Activated T-cell treated with anti-CD3 and anti-CD28 coated beads, Interleukin-2, amount 50 U/mL, for 24 hours (primary cell): Measurements from ENCODE around the gene OR2W1.

ENCODE experiments used
- DNase-seq: peaks from one replicate; pipeline ENCODE4 v3.0.0-alpha.2; 2020
- H3K27ac Mint-ChIP-seq: 2 replicates; pipeline ENCODE4 v1.8.0; 2020; ENCODE audit warnings: mild to moderate bottlenecking, mixed read lengths
- H3K27me3 Mint-ChIP-seq: 2 replicates; pipeline ENCODE4 v1.8.0; 2020; ENCODE audit warnings: mixed read lengths
- H3K36me3 Mint-ChIP-seq: 2 replicates; pipeline ENCODE4 v1.8.0; 2020; ENCODE audit warnings: low read depth, mixed read lengths
- H3K4me1 Mint-ChIP-seq: 2 replicates; pipeline ENCODE4 v1.8.0; 2020; ENCODE audit warnings: low read depth, mixed read lengths
- H3K4me3 Mint-ChIP-seq: 2 replicates; pipeline ENCODE4 v1.8.0; 2020; ENCODE audit warnings: mild to moderate bottlenecking, moderate library complexity, mixed read lengths
- H3K9me3 Mint-ChIP-seq: 2 replicates; pipeline ENCODE4 v1.8.0; 2020; ENCODE audit warnings: mixed read lengths

Gene OR2W1

DNA sequence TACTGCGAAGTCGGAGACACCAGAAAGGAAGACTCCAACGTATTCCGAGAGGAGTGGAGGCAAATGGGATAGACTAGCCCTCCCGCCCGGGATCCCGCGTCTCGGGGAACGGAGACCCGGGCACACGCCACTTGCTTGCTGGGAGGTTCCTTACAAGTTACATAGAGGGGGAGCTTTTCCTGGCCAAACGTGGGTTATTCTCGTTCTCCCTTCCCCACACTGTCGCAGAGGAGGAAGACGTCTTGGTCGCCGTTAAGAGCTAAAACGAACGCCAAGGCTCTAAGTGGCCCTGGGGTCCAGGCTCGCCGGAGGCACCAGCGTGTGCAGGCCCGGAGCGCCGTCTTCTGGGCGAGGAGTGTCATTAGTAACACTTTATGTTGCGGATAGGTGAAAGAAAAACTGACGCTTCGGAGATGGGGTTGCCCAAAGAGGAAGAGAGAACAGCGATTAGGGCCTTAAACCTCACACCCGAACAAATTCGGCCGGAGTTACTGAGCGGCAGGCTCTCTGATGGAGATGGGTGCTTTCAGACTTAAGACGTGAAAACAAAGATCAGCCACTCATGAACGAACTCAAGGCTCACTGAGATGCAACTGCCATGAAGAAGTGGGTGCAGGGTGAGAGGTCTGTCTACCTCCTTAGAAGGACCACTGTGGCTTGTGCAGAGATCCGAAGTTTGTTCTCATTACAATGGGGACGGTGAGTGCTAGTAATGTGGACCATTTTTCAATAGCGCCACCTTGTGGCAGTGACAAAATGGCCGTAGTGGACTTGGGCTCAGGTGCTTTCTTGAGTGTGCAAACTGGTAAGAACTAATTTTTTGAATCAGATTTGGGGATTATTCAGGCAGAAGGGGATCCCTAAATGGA is 28.2 kb downstream of the OR2W1 start:
- peak overlapping the region; percentile 71 for H3K27ac Mint-ChIP-seq
- DNase-seq, result peak; percentile 85
- H3K4me3 Mint-ChIP-seq, result peak overlapping the region; percentile 80
- H3K9me3 Mint-ChIP-seq, result no peaks in the 10 kb centered on the region
- peaks cover 18% of the 10 kb centered on the region for H3K4me1 Mint-ChIP-seq
- H3K36me3 Mint-ChIP-seq, result no peaks in the 10 kb centered on the region
- H3K27me3 Mint-ChIP-seq, result peaks cover 38% of the 10 kb centered on the region

DNA sequence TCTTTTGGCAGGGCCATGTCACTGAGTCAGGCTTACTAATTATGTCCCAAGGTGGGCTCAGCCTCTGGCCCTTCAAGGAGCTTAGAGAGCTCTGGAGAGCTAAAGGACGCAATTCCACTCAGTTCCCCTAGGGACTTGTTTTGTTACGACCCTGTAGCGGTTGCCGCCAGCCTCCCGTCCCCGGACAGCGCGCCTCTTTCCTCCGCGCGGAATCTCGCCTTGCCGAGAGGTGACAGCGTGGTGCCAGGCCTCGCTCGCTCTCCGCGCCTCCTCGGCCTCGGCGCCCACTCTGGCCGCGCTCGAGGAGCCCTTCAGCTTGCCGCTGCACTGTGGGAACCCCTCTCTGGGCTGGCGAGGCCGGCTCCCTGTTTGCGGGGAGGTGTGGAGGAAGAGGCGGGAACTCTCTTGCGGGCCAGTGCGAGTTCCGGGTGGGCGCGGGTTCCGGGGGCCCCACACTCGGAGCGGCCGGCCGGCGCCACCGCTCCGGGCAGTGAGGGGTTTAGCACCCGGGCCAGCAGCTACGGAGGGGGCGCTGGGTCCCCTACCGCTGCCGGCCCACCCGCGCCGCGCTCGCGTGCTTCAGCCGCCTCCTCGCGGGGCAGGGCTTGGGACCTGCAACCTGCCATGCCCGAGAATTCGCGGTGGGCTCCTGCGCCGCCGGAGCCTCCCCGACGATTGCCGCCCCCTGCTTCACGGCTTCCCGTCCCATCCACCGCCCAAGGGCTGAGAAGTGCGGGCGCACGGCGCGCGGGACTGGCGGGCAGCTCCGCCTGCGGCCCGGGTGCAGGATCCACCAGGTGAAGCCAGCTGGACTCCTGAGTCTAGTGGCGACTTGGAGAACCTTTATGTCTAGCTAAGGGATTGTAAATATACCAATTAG is 30.0 kb downstream of the OR2W1 start:
- peak; percentile 34 for DNase-seq
- Mint-ChIP-seq H3K27me3 (peaks cover 44% of the 10 kb centered on the region), H3K36me3 (peaks cover 2% of the 10 kb centered on the region), H3K4me1 (peaks cover 25% of the 10 kb centered on the region), H3K9me3 (no peaks in the 10 kb centered on the region), H3K27ac (no peak overlapping the region), H3K4me3 (peak overlapping the region; percentile 30)

DNA sequence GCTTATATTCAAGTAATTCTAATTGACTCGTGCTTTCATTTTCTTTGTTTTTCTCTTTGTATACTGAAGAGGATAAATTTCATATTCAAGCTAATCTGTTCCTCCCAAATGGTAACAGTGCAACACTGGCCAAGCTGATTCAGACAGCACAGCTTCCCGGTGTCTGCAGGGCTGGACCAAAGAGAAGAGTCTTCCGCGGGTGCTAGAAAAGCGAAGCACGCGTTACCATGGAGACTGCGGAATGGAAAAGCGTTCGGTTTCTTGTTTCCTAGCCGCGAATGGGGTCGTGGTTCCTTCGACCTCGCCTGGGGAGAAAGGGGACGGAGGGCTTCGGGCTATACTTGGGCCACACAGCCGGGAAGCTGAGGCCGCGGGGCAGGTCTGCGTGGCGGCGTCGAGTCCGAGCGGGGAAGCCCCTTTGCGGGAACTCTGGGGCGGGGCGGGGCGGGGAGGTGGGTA is 33.7 kb downstream of the OR2W1 start:
- Mint-ChIP-seq H3K27ac (peak overlapping the region; percentile 77), H3K4me1 (peaks cover 16% of the 10 kb centered on the region), H3K4me3 (peak overlapping the region; percentile 90), H3K27me3 (peaks cover 48% of the 10 kb centered on the region), H3K36me3 (peaks cover 2% of the 10 kb centered on the region), H3K9me3 (no peaks in the 10 kb centered on the region)
- DNase-seq, result peak; percentile 62

DNA sequence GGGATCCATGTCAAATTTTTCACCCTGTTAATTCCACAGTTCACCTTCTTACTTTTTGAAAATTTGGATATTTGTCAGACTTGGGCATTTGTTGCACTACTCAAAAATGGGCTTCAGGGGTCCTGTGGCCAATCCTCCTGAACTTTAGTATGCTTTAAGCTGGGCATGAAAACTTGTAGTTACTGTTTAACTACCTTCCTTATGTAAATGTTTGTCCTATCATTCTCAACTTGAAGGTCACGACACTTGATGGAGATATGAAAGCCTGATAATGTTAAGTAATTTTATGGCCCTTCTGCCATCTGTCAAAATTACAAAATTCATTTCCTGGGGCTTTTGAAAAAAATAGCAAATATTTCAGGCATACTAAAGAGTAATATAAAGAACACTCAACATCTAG is 35.6 kb downstream of the OR2W1 start:
- Mint-ChIP-seq H3K4me3 (no peak overlapping the region), H3K9me3 (peaks cover 5% of the 10 kb centered on the region), H3K36me3 (peaks cover 2% of the 10 kb centered on the region)

DNA sequence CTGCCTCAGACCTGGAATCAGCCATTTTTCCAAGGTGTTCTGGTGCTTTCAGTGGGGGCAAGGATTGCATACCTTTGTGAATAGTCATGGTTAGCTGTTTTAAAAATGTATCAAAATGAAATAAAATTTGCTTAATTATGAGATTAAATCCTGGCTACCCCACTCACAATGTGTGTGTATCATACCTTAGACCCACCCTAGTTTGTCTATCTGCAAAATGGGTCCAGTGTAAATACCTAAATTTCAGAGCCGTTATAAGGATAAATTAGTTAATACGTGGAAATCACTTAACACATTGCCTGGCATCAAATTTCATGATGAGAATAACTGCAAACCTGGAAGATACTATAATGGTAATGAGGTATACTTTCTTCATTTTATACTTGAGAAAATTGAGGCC is 36.9 kb downstream of the OR2W1 start:
- peaks cover 24% of the 10 kb centered on the region for H3K27me3 Mint-ChIP-seq
- peaks cover 26% of the 10 kb centered on the region for H3K4me1 Mint-ChIP-seq
- no peak overlapping the region for H3K4me3 Mint-ChIP-seq
- no peak for DNase-seq
- H3K36me3 Mint-ChIP-seq, result peaks cover 2% of the 10 kb centered on the region
- peaks cover 5% of the 10 kb centered on the region for H3K9me3 Mint-ChIP-seq
- no peak overlapping the region for H3K27ac Mint-ChIP-seq

More for the DNA sequence above, 35.6 kb downstream of the OR2W1 start:
- Mint-ChIP-seq H3K27ac (no peak overlapping the region), H3K27me3 (peaks cover 37% of the 10 kb centered on the region), H3K4me1 (peaks cover 26% of the 10 kb centered on the region)
- DNase-seq, result no peak

DNA sequence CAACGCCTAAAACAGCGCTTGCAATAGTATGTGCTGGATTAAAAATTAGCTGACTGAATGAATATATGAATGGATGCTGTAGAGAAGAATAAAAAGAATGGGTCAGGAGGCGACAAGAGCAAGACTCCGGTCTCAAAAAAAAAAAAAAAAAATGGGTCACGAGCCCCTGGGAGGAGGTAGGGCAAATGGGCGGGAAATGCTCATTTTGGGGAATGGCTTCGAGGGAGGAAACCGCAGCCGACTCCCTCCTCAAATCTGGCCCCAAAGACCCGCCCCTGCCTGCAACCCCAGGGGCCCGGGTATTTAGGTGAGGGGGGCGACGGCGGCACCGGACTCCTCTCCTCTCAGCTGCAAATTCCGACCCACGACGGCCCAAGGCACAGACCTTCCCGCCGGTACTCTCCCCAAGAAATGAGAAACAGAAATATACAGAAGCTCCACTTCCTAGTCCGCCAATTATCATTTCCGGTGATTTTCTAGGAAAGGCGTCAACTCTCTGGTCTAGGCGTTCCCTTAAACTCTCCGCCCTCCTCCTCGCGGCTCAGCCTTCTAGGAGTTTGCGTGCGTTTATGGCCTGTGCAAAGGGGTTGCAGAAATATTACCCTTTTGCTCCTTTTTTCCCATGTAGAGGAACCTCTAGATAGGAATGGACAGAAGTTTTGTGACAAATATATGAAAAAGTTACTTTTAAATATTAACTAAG is 39.6 kb downstream of the OR2W1 start, which contains the start of gene ZNF311:
TSS of gene ZNF311 (minus strand) at position 133 of the 703 bp plus-strand sequence. CDS start 1,361 bp downstream, outside the sequence.
- H3K9me3 Mint-ChIP-seq, result peaks cover 5% of the 10 kb centered on the region
- no peaks in the 10 kb centered on the region for H3K36me3 Mint-ChIP-seq
- H3K4me1 Mint-ChIP-seq, result peaks cover 17% of the 10 kb centered on the region
- peak; percentile 55 for DNase-seq
- peak within 1 kb of the TSS; percentile 7 for H3K27ac Mint-ChIP-seq
- peak within 1 kb of the TSS; percentile 75 for H3K4me3 Mint-ChIP-seq
- peaks cover 9% of the 10 kb centered on the region for H3K27me3 Mint-ChIP-seq

DNA sequence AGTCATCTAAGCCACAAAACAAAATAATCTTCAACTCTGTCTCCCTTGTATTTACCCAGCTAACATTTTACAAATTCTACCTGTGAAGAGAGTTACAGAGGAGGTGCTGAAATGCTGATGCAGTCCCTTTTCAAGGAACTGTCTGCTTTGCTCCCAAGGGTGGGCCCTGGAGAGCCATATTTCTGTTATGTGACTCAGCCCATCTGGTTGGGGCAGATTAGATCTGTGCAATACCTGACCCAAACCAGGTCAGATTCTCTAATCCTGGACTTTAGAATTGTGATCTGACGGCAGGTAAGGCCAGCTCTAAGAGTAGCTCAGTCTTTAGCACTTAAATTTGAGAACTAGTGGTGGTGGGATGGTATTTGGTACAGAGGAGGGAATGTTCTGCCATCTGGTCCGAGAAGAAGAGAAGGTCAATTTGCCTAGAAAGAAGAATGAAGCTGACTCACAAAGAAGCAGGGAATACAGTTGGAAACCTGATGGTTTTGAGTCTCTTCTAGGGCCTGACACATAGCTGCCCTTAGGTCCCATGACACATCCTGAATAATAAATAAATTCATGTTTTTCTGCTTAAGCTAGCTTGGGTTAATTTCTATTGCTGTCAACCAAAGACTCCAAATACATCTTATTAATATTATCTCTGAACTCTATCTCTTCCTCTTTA is 48.0 kb downstream of the OR2W1 start:
- Mint-ChIP-seq H3K27ac (no peak overlapping the region), H3K4me3 (no peak overlapping the region)

DNA sequence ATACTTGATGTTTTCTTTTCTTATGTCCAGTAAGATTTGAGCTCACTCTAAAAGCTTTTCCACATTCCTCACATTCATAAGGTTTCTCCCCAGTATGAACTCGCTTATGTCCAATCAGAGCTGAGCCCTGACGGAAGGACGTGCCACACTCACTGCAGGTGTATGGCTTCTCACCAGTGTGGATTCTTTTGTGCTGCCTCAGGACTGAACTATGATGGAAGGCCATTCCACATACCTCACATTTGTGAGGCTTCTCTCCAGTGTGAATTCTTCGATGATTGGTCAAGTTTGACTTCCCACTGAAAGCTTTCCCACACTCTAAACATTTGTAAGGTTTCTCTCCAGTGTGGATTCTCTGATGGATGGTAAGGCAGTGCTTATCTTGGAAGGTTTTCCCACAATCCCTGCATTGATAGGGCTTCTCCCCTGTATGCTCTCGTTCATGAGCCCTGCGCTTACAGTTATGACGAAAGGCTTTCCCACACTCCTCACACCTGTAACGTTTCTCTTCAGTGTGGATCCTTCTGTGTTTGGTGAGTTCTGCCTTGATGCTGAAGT is 49.8 kb downstream of the OR2W1 start:
- peaks cover 9% of the 10 kb centered on the region for H3K27me3 Mint-ChIP-seq
- no peaks in the 10 kb centered on the region for H3K36me3 Mint-ChIP-seq
- no peaks in the 10 kb centered on the region for H3K9me3 Mint-ChIP-seq
- H3K4me3 Mint-ChIP-seq, result no peak overlapping the region
- DNase-seq, result no peak
- no peaks in the 10 kb centered on the region for H3K4me1 Mint-ChIP-seq
- no peak overlapping the region for H3K27ac Mint-ChIP-seq

More for the DNA sequence above, 48.0 kb downstream of the OR2W1 start:
- Mint-ChIP-seq H3K27me3 (peaks cover 9% of the 10 kb centered on the region), H3K36me3 (no peaks in the 10 kb centered on the region), H3K9me3 (no peaks in the 10 kb centered on the region), H3K4me1 (no peaks in the 10 kb centered on the region)
- no peak for DNase-seq
